OCI-LY3 (cell line): ENCODE results near the gene ATP2A3.

ENCODE experiments used
- EZH2phosphoT487 ChIP-seq: fragments of 200-600 bp; shearing (Covaris generic); IDR thresholded peaks from 2 replicates; pipeline ENCODE4 v1.6.1; 2018; ENCODE audit warnings: antibody characterized with exemption, mixed run types, low read depth
- TF ChIP-seq, protein P1 (sequence below): fragments of 200-600, 300-600 bp; sonication (generic); IDR thresholded peaks from 2 replicates; pipeline ENCODE4 v1.5.1; 2014; ENCODE audit warnings: antibody characterized with exemption, low read length, low read depth

DNA sequence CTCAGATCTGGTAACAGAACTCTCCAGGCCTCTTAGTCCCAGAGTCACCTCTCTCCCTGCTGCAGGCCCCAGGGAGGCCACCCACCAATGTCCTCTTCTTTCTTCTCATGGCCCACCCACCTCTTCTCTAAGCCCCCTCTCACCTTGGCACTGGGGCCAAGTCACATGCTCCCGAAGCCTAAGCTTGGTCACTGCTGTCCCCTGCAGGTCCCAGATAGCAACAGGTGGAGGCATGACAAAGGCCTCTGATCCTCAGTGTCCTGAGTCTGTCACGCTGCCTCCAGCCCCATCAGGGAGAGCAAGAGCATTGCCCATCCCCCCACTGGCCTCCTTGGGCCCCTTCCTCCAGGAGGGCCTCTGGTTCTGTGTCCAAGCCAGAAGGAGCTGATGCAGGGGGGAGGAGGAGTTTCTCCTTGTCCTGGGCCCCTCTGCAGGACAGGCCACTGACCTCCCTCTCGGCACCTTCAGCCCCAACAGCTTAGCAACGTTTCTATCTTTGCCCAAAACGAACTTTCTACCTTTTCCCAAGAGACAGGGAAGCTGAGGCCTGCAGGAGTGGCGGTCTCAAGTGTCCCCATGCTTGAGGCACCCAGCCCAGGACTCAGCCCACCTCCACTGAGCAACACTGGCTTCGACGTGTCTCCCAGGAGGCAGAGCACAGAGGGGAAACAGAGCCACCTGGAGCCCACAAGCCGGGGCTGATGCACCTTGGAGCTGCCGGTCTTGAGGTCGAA is 56.6 kb downstream of the ATP2A3 start:
- TF ChIP-seq, protein P1, sequence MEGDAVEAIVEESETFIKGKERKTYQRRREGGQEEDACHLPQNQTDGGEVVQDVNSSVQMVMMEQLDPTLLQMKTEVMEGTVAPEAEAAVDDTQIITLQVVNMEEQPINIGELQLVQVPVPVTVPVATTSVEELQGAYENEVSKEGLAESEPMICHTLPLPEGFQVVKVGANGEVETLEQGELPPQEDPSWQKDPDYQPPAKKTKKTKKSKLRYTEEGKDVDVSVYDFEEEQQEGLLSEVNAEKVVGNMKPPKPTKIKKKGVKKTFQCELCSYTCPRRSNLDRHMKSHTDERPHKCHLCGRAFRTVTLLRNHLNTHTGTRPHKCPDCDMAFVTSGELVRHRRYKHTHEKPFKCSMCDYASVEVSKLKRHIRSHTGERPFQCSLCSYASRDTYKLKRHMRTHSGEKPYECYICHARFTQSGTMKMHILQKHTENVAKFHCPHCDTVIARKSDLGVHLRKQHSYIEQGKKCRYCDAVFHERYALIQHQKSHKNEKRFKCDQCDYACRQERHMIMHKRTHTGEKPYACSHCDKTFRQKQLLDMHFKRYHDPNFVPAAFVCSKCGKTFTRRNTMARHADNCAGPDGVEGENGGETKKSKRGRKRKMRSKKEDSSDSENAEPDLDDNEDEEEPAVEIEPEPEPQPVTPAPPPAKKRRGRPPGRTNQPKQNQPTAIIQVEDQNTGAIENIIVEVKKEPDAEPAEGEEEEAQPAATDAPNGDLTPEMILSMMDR = peak; percentile 42
- TF ChIP-seq EZH2phosphoT487 = no peak
